TTC549 (cell line): ENCODE measurements around the gene PRRT1.
"Not testable (repeated sequence)": the region's sequence is repeated elsewhere in the genome, so short reads cannot be mapped to it uniquely, and the experiment has no call there.

ENCODE experiments used
- FAIRE-seq: peaks from 2 replicates; lab custom pipeline; 2012; peaks lifted over from hg19 to GRCh38; lab: Jason Lieb, UNC

PRRT1 gene

GRCh38 chr6:32120573-32121059 is 31.1 kb downstream of the PRRT1 start:
- no peak for FAIRE-seq

GRCh38 chr6:32118782-32119628 is 32.7 kb downstream of the PRRT1 start:
- peak; percentile 25 for FAIRE-seq

GRCh38 chr6:32117461-32117860 is 34.3 kb downstream of the PRRT1 start:
- no peak for FAIRE-seq

- FAIRE-seq = no peak
Measured at GRCh38 chr6:32116674-32117073, 35.1 kb downstream of the PRRT1 start.

- no peak for FAIRE-seq
Measured at GRCh38 chr6:32115623-32116022, 36.1 kb downstream of the PRRT1 start.

GRCh38 chr6:32114796-32115195 is 36.9 kb downstream of the PRRT1 start:
- no peak for FAIRE-seq

- no peak for FAIRE-seq
Measured at GRCh38 chr6:32113386-32114352, 38.1 kb downstream of the PRRT1 start.

- no peak for FAIRE-seq
Measured at GRCh38 chr6:32112431-32112980, 39.2 kb downstream of the PRRT1 start.

- no peak for FAIRE-seq
Measured at GRCh38 chr6:32111424-32112066, 40.2 kb downstream of the PRRT1 start.

GRCh38 chr6:32110632-32111031 is 41.1 kb downstream of the PRRT1 start:
- FAIRE-seq = no peak

- FAIRE-seq = no peak
Measured at GRCh38 chr6:32109765-32110160, 42.0 kb downstream of the PRRT1 start.

GRCh38 chr6:32109114-32109764 is 42.5 kb downstream of the PRRT1 start, which contains the start of gene TNXB:
Gene TNXB, minus strand, starts transcription at chr6:32109338. Its CDS starts 11,140 bp downstream, at chr6:32098198.
- no peak for FAIRE-seq

- no peak for FAIRE-seq
Measured at GRCh38 chr6:32108727-32109113, 43.0 kb downstream of the PRRT1 start.

GRCh38 chr6:32108094-32108627 is 43.6 kb downstream of the PRRT1 start:
- no peak for FAIRE-seq

- FAIRE-seq = no peak
Measured at GRCh38 chr6:32107406-32107805, 44.3 kb downstream of the PRRT1 start.

GRCh38 chr6:32105433-32105832 is 46.3 kb downstream of the PRRT1 start:
- FAIRE-seq = no peak

- no peak for FAIRE-seq
Measured at GRCh38 chr6:32102255-32102654, 49.5 kb downstream of the PRRT1 start.

GRCh38 chr6:32100251-32100650 is 51.5 kb downstream of the PRRT1 start:
- FAIRE-seq = not testable (repeated sequence)
